ENCODE measurements around the gene ETAA1. TPM values are rescaled to one million over a fixed set of nuclear protein-coding genes. Genes with fewer than 3 reads are reported as not detected.

The ETAA1 gene
- total and polyA plus RNA-seq, 8 donors, result 4.7 to 32.7 (median 10.1) TPM

DNA sequence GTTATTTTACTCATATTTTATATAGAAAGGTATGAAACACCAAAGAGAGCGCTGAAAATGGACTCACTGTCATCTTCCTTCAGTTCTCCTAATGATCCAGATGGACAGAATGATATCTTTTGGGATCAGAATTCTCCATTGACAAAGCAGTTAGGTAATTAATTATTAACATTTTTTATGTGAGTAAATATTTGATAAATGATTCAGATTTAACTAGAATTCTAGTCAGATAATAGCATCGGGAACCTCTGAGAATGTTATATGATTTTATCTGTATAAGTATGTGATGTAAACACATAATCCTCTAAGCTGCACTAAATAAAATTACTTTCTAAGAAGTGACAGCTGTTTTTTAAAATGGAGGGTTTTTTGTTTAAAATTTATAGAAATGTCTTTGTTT, 2.0 kb downstream of the ETAA1 start:
- H3K9me3 ChIP-seq, result no peaks in the 10 kb centered on the region
- H3K4me3 ChIP-seq, result no peak overlapping the region
- no peak for DNase-seq
- no peaks in the 10 kb centered on the region for H3K27me3 ChIP-seq
- peaks cover 0 to 43% (median 21%) of the 10 kb centered on the region in 4 donors for H3K4me1 ChIP-seq
- 60 to 72% (median 66%) methylated on average over 2 of the region's 2 CpGs for WGBS, 5 donors
- TF ChIP-seq EP300 (IDR thresholded peaks at IDR 0.05), result no peak
- no peak for TF ChIP-seq POLR2A (IDR thresholded peaks at IDR 0.05)
- TF ChIP-seq, protein P1, sequence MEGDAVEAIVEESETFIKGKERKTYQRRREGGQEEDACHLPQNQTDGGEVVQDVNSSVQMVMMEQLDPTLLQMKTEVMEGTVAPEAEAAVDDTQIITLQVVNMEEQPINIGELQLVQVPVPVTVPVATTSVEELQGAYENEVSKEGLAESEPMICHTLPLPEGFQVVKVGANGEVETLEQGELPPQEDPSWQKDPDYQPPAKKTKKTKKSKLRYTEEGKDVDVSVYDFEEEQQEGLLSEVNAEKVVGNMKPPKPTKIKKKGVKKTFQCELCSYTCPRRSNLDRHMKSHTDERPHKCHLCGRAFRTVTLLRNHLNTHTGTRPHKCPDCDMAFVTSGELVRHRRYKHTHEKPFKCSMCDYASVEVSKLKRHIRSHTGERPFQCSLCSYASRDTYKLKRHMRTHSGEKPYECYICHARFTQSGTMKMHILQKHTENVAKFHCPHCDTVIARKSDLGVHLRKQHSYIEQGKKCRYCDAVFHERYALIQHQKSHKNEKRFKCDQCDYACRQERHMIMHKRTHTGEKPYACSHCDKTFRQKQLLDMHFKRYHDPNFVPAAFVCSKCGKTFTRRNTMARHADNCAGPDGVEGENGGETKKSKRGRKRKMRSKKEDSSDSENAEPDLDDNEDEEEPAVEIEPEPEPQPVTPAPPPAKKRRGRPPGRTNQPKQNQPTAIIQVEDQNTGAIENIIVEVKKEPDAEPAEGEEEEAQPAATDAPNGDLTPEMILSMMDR (IDR thresholded peaks at IDR 0.05), result no peak
- no peak for TF ChIP-seq POLR2AphosphoS5 (IDR thresholded peaks at IDR 0.05)
- H3K27ac ChIP-seq, result no peak overlapping the region
- H3K36me3 ChIP-seq, result peaks cover 0 to 16% (median 13%) of the 10 kb centered on the region in 4 donors
- intact Hi-C loops (cut with DNase I; ENCODE audit: low total_unique reads), result no loop called here

- Histone ChIP-seq H3K9me3 (no peaks in the 10 kb centered on the region), H3K27ac (no peak overlapping the region), H3K36me3 (peaks cover 0 to 24% (median 20%) of the 10 kb centered on the region in 4 donors), H3K27me3 (no peaks in the 10 kb centered on the region), H3K4me1 (peaks cover 0 to 43% (median 21%) of the 10 kb centered on the region in 4 donors), H3K4me3 (no peak overlapping the region)
- TF ChIP-seq POLR2A (IDR thresholded peaks at IDR 0.05), result no peak
- TF ChIP-seq POLR2AphosphoS5 (IDR thresholded peaks at IDR 0.05), result no peak
- no peak for TF ChIP-seq EP300 (IDR thresholded peaks at IDR 0.05)
- TF ChIP-seq, protein P1 (IDR thresholded peaks at IDR 0.05), result no peak
- intact Hi-C loops (cut with DNase I; ENCODE audit: low total_unique reads), result no loop called here
- WGBS, 5 donors, result 52 to 73% (median 67%) methylated on average over 3 of the region's 3 CpGs
- no peak for DNase-seq
Observed at GRCh38 chr2:67399831-67400489, 2.8 kb downstream of the ETAA1 start.

GRCh38 chr2:67400560-67401485, 3.7 kb downstream of the ETAA1 start:
- H3K4me1 ChIP-seq, result peaks cover 0 to 43% (median 21%) of the 10 kb centered on the region in 4 donors
- TF ChIP-seq EP300 (IDR thresholded peaks at IDR 0.05), result no peak
- no peak for TF ChIP-seq POLR2A (IDR thresholded peaks at IDR 0.05)
- TF ChIP-seq, protein P1 (IDR thresholded peaks at IDR 0.05), result no peak
- no peak for TF ChIP-seq POLR2AphosphoS5 (IDR thresholded peaks at IDR 0.05)
- H3K27me3 ChIP-seq, result no peaks in the 10 kb centered on the region
- H3K9me3 ChIP-seq, result no peaks in the 10 kb centered on the region
- intact Hi-C loops (cut with DNase I; ENCODE audit: low total_unique reads), result no loop called here
- H3K36me3 ChIP-seq, result peaks cover 0 to 25% (median 21%) of the 10 kb centered on the region in 4 donors
- peak overlapping the region in 1 of 5 donors; percentile 5 for H3K27ac ChIP-seq
- 76 to 83% (median 81%) methylated on average over 4 of the region's 4 CpGs for WGBS, 5 donors
- H3K4me3 ChIP-seq, result no peak overlapping the region
- no peak for DNase-seq

GRCh38 chr2:67408346-67408745, 11.2 kb downstream of the ETAA1 start:
- no peaks in the 10 kb centered on the region for H3K27me3 ChIP-seq
- peaks cover 0 to 41% (median 37%) of the 10 kb centered on the region in 4 donors for H3K36me3 ChIP-seq
- DNase-seq, result no peak
- peaks cover 0 to 7% (median 0%) of the 10 kb centered on the region in 4 donors for H3K4me1 ChIP-seq
- H3K4me3 ChIP-seq, result no peak overlapping the region
- intact Hi-C loops (cut with DNase I; ENCODE audit: low total_unique reads), result no loop called here
- no peaks in the 10 kb centered on the region for H3K9me3 ChIP-seq
- no peak for TF ChIP-seq POLR2AphosphoS5 (IDR thresholded peaks at IDR 0.05)
- TF ChIP-seq EP300 (IDR thresholded peaks at IDR 0.05), result no peak
- TF ChIP-seq, protein P1 (IDR thresholded peaks at IDR 0.05), result no peak
- H3K27ac ChIP-seq, result no peak overlapping the region

Measured in stomach (tissue), 9 donors.